NT2/D1 (cell line): ENCODE measurements around the gene DLG3.

Experiments
- SUZ12 ChIP-seq: IDR thresholded peaks from 2 replicates; pipeline ENCODE4 v1.6.1; 2011; ENCODE audit not compliant: insufficient read length, insufficient read depth; ENCODE audit errors: extremely low read depth
- YY1 ChIP-seq: IDR thresholded peaks from 2 replicates; pipeline ENCODE4 v1.6.1; 2011; ENCODE audit not compliant: insufficient read length, insufficient read depth
- ZNF274 ChIP-seq: IDR thresholded peaks from 2 replicates; pipeline ENCODE4 v1.6.1; 2011; ENCODE audit warnings: mild to moderate bottlenecking, low read depth, low read length

DNA sequence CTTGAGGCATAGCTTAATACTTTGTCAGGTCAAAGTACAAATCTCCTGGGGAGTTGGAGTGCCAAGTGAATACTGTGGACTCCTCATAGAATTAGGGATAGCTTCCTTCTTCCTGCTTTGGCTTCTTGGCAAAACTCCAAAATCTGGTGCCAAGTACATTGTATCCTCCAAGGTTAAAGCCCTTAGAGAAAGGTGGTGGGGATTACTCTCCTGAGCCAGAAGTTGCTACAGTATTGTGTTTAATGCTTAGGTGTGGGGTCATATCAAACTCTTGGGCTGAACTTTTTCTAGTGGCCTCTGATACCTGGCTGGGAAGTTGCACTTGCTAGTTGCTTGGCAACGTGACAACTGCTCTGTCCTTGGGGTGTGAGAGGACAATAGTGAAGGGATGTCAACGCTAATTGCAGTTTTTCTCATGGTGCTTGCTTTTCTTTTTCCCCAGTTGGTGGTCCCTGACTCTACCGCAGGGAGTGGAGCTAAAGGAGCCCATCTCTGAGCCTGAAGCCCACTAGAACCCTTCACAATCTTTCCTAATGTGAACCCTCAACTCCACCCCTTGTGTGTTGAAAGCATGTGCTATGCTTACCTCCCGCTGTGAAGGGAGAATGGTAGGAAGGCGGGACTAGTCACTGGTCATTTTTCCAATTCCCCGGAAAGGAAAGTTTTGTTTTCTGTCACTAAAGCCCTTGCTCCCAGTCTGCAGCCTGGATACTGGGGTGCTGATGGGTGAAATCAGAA lies 35.5 kb downstream of the DLG3 start:
- TF ChIP-seq YY1 (no peak), ZNF274 (no peak), SUZ12 (no peak)
